RWPE2 (cell line): ENCODE measurements around the gene MAP6D1.
"Not testable (repeated sequence)": the region's sequence is repeated elsewhere in the genome, so short reads cannot be mapped to it uniquely, and the experiment has no call there.

Experiments
- ATAC-seq: fragments of 200-7000 bp; cut with Tn5 transposase; 3 replicates; pipeline ENCODE4 v1.9.1; 2021; ENCODE audit warnings: low read depth
- DNase-seq: peaks from one replicate; pipeline ENCODE4 v3.0.0-alpha.2; 2020; ENCODE audit warnings: low spot score
- H3K27ac ChIP-seq: fragments of 450-650 bp; 2 replicates; pipeline ENCODE4 v1.5.1; 2017; ENCODE audit warnings: mild to moderate bottlenecking; ENCODE audit not compliant: poor library complexity, severe bottlenecking
- H3K27me3 ChIP-seq: fragments of 250-450 bp; sonication (Bioruptor Pico); 2 replicates; pipeline ENCODE4 v1.5.1; 2021; ENCODE audit warnings: mild to moderate bottlenecking, moderate library complexity; ENCODE audit not compliant: insufficient read depth, poor library complexity, severe bottlenecking
- H3K36me3 ChIP-seq: fragments of 250-450 bp; sonication (Bioruptor Pico); 2 replicates; pipeline ENCODE4 v1.5.1; 2020; ENCODE audit warnings: low read depth, mild to moderate bottlenecking, moderate library complexity
- H3K4me1 ChIP-seq: fragments of 250-450 bp; sonication (Bioruptor Pico); 2 replicates; pipeline ENCODE4 v1.5.1; 2021; ENCODE audit warnings: mild to moderate bottlenecking, moderate library complexity; ENCODE audit not compliant: insufficient read depth, poor library complexity, severe bottlenecking
- H3K4me3 ChIP-seq: fragments of 250-450 bp; sonication (Bioruptor Pico); 2 replicates; pipeline ENCODE4 v1.5.1; 2021; ENCODE audit warnings: mild to moderate bottlenecking, moderate library complexity; ENCODE audit not compliant: severe bottlenecking
- H3K9me3 ChIP-seq: fragments of 250-450 bp; sonication (Bioruptor Pico); 2 replicates; pipeline ENCODE4 v1.5.1; 2021; ENCODE audit warnings: mild to moderate bottlenecking, moderate library complexity; ENCODE audit not compliant: severe bottlenecking
- TF ChIP-seq, protein P1 (sequence below): fragments of 450-650 bp; IDR thresholded peaks from one replicate; pipeline ENCODE4 v1.5.1; 2017; ENCODE audit warnings: mild to moderate bottlenecking, moderate library complexity; ENCODE audit not compliant: poor library complexity, severe bottlenecking

Gene MAP6D1

DNA sequence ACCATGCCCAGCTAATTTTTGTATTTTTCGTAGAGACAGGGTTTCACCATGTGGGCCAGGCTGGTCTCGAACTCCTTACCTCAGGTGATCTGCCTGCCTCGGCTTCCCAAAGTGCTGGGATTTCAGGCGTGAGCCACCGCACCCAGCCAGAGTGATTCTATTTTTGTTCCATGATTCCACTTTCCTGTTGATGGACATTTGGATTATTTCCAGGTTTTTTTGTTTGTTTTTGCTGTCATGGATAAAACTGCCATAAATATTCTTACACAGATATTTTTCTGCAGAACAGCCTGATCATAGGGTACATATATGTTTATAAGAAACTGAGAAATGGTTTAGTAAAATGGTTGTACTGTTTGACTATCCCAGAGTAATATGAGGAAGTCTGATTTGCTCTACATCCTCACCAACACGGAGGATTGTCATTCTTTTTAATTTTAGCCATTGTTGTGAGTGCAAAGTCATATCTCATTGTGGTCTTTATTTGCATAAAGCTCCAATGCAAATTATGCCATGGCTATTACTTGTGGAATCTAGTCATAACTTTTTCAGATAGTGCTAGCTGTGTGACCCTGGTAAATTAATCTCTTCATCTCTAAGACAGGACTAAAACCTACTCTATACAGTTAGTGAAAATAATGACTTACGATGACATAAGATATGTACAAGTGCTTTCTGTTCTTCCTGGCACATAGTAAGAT lies 42.7 kb downstream of the MAP6D1 start:
- Histone ChIP-seq H3K27ac (no peak overlapping the region), H3K4me3 (no peak overlapping the region), H3K27me3 (no peaks in the 10 kb centered on the region), H3K36me3 (peaks cover 95% of the 10 kb centered on the region), H3K9me3 (no peaks in the 10 kb centered on the region), H3K4me1 (no peaks in the 10 kb centered on the region)
- ATAC-seq (no peak), DNase-seq (no peak)
- TF ChIP-seq, protein P1, sequence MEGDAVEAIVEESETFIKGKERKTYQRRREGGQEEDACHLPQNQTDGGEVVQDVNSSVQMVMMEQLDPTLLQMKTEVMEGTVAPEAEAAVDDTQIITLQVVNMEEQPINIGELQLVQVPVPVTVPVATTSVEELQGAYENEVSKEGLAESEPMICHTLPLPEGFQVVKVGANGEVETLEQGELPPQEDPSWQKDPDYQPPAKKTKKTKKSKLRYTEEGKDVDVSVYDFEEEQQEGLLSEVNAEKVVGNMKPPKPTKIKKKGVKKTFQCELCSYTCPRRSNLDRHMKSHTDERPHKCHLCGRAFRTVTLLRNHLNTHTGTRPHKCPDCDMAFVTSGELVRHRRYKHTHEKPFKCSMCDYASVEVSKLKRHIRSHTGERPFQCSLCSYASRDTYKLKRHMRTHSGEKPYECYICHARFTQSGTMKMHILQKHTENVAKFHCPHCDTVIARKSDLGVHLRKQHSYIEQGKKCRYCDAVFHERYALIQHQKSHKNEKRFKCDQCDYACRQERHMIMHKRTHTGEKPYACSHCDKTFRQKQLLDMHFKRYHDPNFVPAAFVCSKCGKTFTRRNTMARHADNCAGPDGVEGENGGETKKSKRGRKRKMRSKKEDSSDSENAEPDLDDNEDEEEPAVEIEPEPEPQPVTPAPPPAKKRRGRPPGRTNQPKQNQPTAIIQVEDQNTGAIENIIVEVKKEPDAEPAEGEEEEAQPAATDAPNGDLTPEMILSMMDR, result no peak

DNA sequence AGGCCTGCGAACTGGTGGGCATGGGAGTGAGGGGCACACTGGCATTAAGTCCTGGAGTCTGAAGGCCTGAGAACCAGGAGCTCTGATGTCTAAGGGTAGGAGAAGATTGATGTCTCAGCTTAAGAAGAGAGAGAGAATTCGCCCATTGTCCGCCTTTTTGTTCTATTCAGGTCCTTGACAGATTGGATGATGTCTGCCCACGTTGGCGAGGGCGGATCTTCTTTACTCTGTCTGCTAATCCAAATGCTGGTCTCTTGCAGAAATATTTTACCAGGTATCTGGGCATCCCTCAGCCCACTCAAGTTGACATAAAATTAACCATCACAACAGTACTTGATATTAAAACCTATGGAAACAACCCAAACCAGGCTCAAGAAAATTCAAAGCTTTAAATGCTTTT lies 44.1 kb downstream of the MAP6D1 start:
- Histone ChIP-seq H3K27ac (no peak overlapping the region), H3K4me1 (no peaks in the 10 kb centered on the region), H3K4me3 (no peak overlapping the region), H3K36me3 (peaks cover 95% of the 10 kb centered on the region), H3K27me3 (no peaks in the 10 kb centered on the region), H3K9me3 (no peaks in the 10 kb centered on the region)
- DNase-seq (no peak), ATAC-seq (no peak)
- TF ChIP-seq, protein P1, result no peak

GRCh38 chr3:183779896-183780465 lies 45.4 kb downstream of the MAP6D1 start:
- ATAC-seq, result no peak
- no peak for DNase-seq
- H3K9me3 ChIP-seq, result no peaks in the 10 kb centered on the region
- H3K36me3 ChIP-seq, result peaks cover 97% of the 10 kb centered on the region
- no peaks in the 10 kb centered on the region for H3K4me1 ChIP-seq
- no peak overlapping the region for H3K4me3 ChIP-seq
- no peaks in the 10 kb centered on the region for H3K27me3 ChIP-seq
- TF ChIP-seq, protein P1, result no peak
- no peak overlapping the region for H3K27ac ChIP-seq

GRCh38 chr3:183777016-183777618 lies 48.3 kb downstream of the MAP6D1 start:
- DNase-seq (no peak), ATAC-seq (no peak)
- Histone ChIP-seq H3K36me3 (peaks cover 97% of the 10 kb centered on the region), H3K9me3 (no peaks in the 10 kb centered on the region), H3K4me3 (no peak overlapping the region), H3K27me3 (no peaks in the 10 kb centered on the region), H3K27ac (no peak overlapping the region), H3K4me1 (no peaks in the 10 kb centered on the region)
- TF ChIP-seq, protein P1, result no peak

DNA sequence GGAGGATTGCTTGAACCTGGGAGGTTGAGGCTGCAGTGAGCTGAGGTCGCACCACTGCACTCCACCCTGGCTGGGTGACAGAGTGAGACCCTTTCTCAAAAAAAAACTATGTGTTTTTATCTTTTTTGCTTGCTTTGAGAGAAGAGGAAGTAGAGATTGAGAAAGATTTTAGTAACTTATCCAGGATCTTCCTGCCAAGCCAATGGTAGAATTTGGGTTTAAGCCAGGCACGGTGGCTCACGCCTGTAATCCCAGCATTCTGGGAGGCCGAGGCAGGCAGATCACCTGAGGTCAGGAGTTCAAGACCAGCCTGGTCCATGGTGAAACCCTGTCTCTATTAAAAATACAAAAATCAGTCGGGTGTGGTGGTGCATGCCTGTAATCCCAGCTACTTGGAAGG lies 48.9 kb downstream of the MAP6D1 start:
- peaks cover 94% of the 10 kb centered on the region for H3K36me3 ChIP-seq
- ATAC-seq, H3K27me3 ChIP-seq, DNase-seq, H3K4me3 ChIP-seq, H3K9me3 ChIP-seq, H3K27ac ChIP-seq, H3K4me1 ChIP-seq: not testable (repeated sequence)
